T-helper 2 cell (primary cell): ENCODE data around the gene DLL1.

ENCODE experiments used
- DNase-seq, 5 experiments: peaks; one replicate each; pipeline versions ENCODE4 v3.0.0 to v3.0.0-alpha.2; 2012 to 2022

The DLL1 gene

GRCh38 chr6:170248861-170249600 is 41.8 kb downstream of the DLL1 start:
- no peak for DNase-seq

GRCh38 chr6:170248111-170248805 is 42.6 kb downstream of the DLL1 start:
- DNase-seq = no peak

- no peak for DNase-seq
Observed at GRCh38 chr6:170247178-170247701, 43.6 kb downstream of the DLL1 start.

- no peak for DNase-seq
Observed at GRCh38 chr6:170245475-170245992, 45.3 kb downstream of the DLL1 start.

- DNase-seq = no peak
Observed at GRCh38 chr6:170244721-170245474, 46.0 kb downstream of the DLL1 start.

GRCh38 chr6:170243791-170244291 is 47.0 kb downstream of the DLL1 start:
- DNase-seq = no peak

- no peak for DNase-seq
Observed at GRCh38 chr6:170243386-170243785, 47.5 kb downstream of the DLL1 start.

GRCh38 chr6:170238741-170239565 is 51.9 kb downstream of the DLL1 start:
- DNase-seq = no peak

- DNase-seq = no peak
Observed at GRCh38 chr6:170237999-170238740, 52.7 kb downstream of the DLL1 start.

- DNase-seq = no peak
Observed at GRCh38 chr6:170236131-170236836, 54.6 kb downstream of the DLL1 start.

GRCh38 chr6:170235391-170236125 is 55.3 kb downstream of the DLL1 start:
- DNase-seq = no peak

GRCh38 chr6:170234419-170234818 is 56.5 kb downstream of the DLL1 start:
- no peak for DNase-seq

GRCh38 chr6:170233286-170234205 is 57.3 kb downstream of the DLL1 start:
- DNase-seq = no peak
